SU-DHL-6 (cell line): Measurements from ENCODE around the gene CHURC1.

ENCODE experiments used
- CTCF ChIP-seq: fragments of 200-600 bp; sonication (generic); IDR thresholded peaks from one replicate; pipeline ENCODE4 v1.5.1; 2017; ENCODE audit warnings: antibody characterized with exemption, mild to moderate bottlenecking, low read length, moderate library complexity; ENCODE audit not compliant: insufficient read depth, poor library complexity, severe bottlenecking
- EZH2phosphoT487 ChIP-seq: fragments of 200-600 bp; sonication (generic), shearing (Covaris generic); conservative IDR thresholded peaks from 2 replicates; pipeline ENCODE4 v1.6.1; 2018; ENCODE audit warnings: mild to moderate bottlenecking, antibody characterized with exemption, low read length, moderate library complexity, mixed read lengths

- no peak for TF ChIP-seq CTCF
- no peak for TF ChIP-seq EZH2phosphoT487
These were observed 52.7 kb downstream of the CHURC1 start for GRCh38 chr14:64966976-64967375.
